A549 (cell line): ENCODE data around the gene BAZ1B.

Experiments used
- CTCF ChIP-seq: fragments of >200 bp; sonication (Bioruptor Twin); formaldehyde crosslinking; IDR thresholded peaks from 3 replicates; pipeline ENCODE4 v1.5.1; 2016
- EP300 ChIP-seq, 2 experiments: fragments of >200 bp; sonication (Bioruptor Twin); formaldehyde crosslinking; IDR thresholded peaks; 2 replicates in 1 of 2; 3 replicates in 1 of 2; pipeline ENCODE4 v1.6.1; 2016 to 2017
- MAFK ChIP-seq: fragments of 450-650 bp; IDR thresholded peaks from 2 replicates; pipeline ENCODE4 v1.6.1; 2014; ENCODE audit not compliant: partially characterized antibody
- MAZ ChIP-seq: fragments of 150-350 bp; IDR thresholded peaks from 2 replicates; pipeline ENCODE4 v1.6.1; 2014; ENCODE audit warnings: antibody characterized with exemption, low read depth, low read length, borderline replicate concordance
- PHF8 ChIP-seq: fragments of 200-600 bp; sonication (generic); IDR thresholded peaks from 2 replicates; pipeline ENCODE4 v1.6.1; 2016; ENCODE audit warnings: low read depth, mild to moderate bottlenecking, antibody characterized with exemption, moderate library complexity, borderline replicate concordance
- POLR2AphosphoS2 ChIP-seq: conservative IDR thresholded peaks from 2 replicates; pipeline ENCODE4 v1.6.1; 2012; ENCODE audit warnings: low read length, improper control_type of control experiment, inconsistent platforms
- RAD21 ChIP-seq, 2 experiments: fragments of >200 bp in 1 of 2; sonication (Bioruptor Twin) in 1 of 2; formaldehyde crosslinking in 1 of 2; IDR thresholded peaks in 1 of 2; conservative IDR thresholded peaks in 1 of 2; 2 replicates in 1 of 2; 3 replicates in 1 of 2; pipeline ENCODE4 v1.6.1; 2012 to 2018; ENCODE audit warnings: inconsistent platforms in 1 of 2
- ZNF302 ChIP-seq: fragments of 250-450 bp; sonication (Bioruptor Pico); IDR thresholded peaks from 2 replicates; pipeline ENCODE4 v1.9.0; 2021; ENCODE audit warnings: inconsistent platforms, mild to moderate bottlenecking, moderate library complexity

GRCh38 chr7:73443548-73444255 is 78.4 kb downstream of the BAZ1B start:
- TF ChIP-seq MAFK, result no peak
- no peak for TF ChIP-seq RAD21 (conservative IDR thresholded peaks at IDR 0.05 in 1 of 2, IDR thresholded peaks at IDR 0.05 in 1 of 2)
- TF ChIP-seq PHF8, result no peak
- TF ChIP-seq CTCF, result no peak
- TF ChIP-seq EP300 (IDR thresholded peaks at IDR 0.05), result no peak
- no peak for TF ChIP-seq MAZ
- TF ChIP-seq ZNF302 (CRISPR knock-in tag), result no peak
- TF ChIP-seq POLR2AphosphoS2, result no peak
